ENCODE results near the gene OR52I2. TPM values are rescaled to one million over a fixed set of nuclear protein-coding genes. Genes with fewer than 3 reads are reported as not detected.

Gene OR52I2
- total and polyA plus RNA-seq, 9 donors = not detected

- H3K4me3 ChIP-seq = peak within 1 kb of the TSS; percentile 53
- peak; percentile 66 for TF ChIP-seq POLR2A (IDR thresholded peaks at IDR 0.05)
- TF ChIP-seq CTCF (IDR thresholded peaks at IDR 0.05) = no peak
- peak; percentile 95 to 98 (median 96) for DNase-seq
- no peaks in the 10 kb centered on the region for H3K36me3 ChIP-seq
- peak within 1 kb of the TSS; percentile 5 to 86 for H3K27ac ChIP-seq
- H3K27me3 ChIP-seq = no peaks in the 10 kb centered on the region
- intact Hi-C loops (cut with DNase I) = no loop called here
- WGBS, 3 donors = 4 to 5% (median 4%) methylated on average over 37 to 43 of the region's 43 CpGs
- peaks cover 6% of the 10 kb centered on the region for H3K4me1 ChIP-seq (ENCODE audit: insufficient read depth)
- H3K9me3 ChIP-seq = no peaks in the 10 kb centered on the region
Measured at GRCh38 chr11:4607781-4608666, 26.5 kb downstream of the OR52I2 start, which contains the start of gene TRIM68. TSS of gene TRIM68 (minus strand) at chr11:4608231. CDS start at chr11:4605504, 2,727 bp downstream.

- intact Hi-C loops (cut with DNase I) = no loop called here
- H3K9me3 ChIP-seq = no peaks in the 10 kb centered on the region
- peaks cover 6% of the 10 kb centered on the region for H3K4me1 ChIP-seq (ENCODE audit: insufficient read depth)
- WGBS, 3 donors = 12 to 20% (median 18%) methylated on average over 3 of the region's 3 CpGs
- peak overlapping the region; percentile 3 to 14 for H3K27ac ChIP-seq
- no peak for DNase-seq
- H3K4me3 ChIP-seq = peak overlapping the region; percentile 4
- H3K36me3 ChIP-seq = no peaks in the 10 kb centered on the region
- TF ChIP-seq EP300 (IDR thresholded peaks at IDR 0.05) = no peak
- no peak for TF ChIP-seq CTCF (IDR thresholded peaks at IDR 0.05)
- no peak for TF ChIP-seq POLR2A (IDR thresholded peaks at IDR 0.05)
- no peaks in the 10 kb centered on the region for H3K27me3 ChIP-seq
Measured at GRCh38 chr11:4610258-4610935, 28.9 kb downstream of the OR52I2 start.

DNA sequence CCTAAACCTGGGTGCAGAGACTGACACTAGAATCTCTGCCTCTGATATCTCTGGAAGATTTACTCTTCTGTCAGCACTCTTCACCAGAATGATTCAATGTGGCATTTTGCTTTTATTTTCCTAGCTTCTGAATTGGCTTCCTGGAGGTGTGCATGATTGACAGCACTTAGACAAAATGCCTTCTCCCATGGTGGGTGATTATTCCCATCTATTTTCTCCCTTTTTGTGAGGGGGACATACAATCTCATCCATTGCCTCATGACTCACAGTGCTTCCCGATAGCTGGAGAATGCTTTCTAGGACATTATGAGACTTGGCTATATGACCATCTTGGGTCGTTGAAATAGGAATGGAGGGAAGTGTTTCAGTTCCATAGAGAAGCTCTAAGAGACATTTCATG, 30.4 kb downstream of the OR52I2 start:
- H3K9me3 ChIP-seq = no peaks in the 10 kb centered on the region
- 88 to 91% (median 89%) methylated on average over 2 of the region's 2 CpGs for WGBS, 3 donors
- no peak overlapping the region for H3K4me3 ChIP-seq
- no peaks in the 10 kb centered on the region for H3K36me3 ChIP-seq
- no peak for DNase-seq
- intact Hi-C loops (cut with DNase I) = no loop called here
- H3K27me3 ChIP-seq = no peaks in the 10 kb centered on the region
- peaks cover 2% of the 10 kb centered on the region for H3K4me1 ChIP-seq (ENCODE audit: insufficient read depth)
- no peak overlapping the region for H3K27ac ChIP-seq
- TF ChIP-seq POLR2A (IDR thresholded peaks at IDR 0.05) (no peak), EP300 (IDR thresholded peaks at IDR 0.05) (no peak), CTCF (IDR thresholded peaks at IDR 0.05) (no peak)

GRCh38 chr11:4615856-4616444, 34.4 kb downstream of the OR52I2 start:
- TF ChIP-seq POLR2A (IDR thresholded peaks at IDR 0.05) = no peak
- no peak for TF ChIP-seq CTCF (IDR thresholded peaks at IDR 0.05)
- no peak for TF ChIP-seq EP300 (IDR thresholded peaks at IDR 0.05)
- Histone ChIP-seq H3K36me3 (no peaks in the 10 kb centered on the region), H3K27me3 (no peaks in the 10 kb centered on the region), H3K4me1 (ENCODE audit: insufficient read depth) (no peaks in the 10 kb centered on the region), H3K4me3 (no peak overlapping the region), H3K9me3 (no peaks in the 10 kb centered on the region), H3K27ac (no peak overlapping the region)
- no peak for DNase-seq
- intact Hi-C loops (cut with DNase I) = no loop called here

Data from ovary (tissue), 9 donors.